ENCODE results near the gene COX7A2.

The COX7A2 gene

GRCh38 chr6:75208298-75209183 is 35.1 kb downstream of the COX7A2 start:
- peaks cover 4 to 53% (median 46%) of the 10 kb centered on the region in 5 experiments for H3K27me3 ChIP-seq (replicated peaks in 2 of 5; ENCODE audit: control insufficient read depth in 4 of 5, insufficient read depth in 5 of 5, low read length in 4 of 5)

GRCh38 chr6:75206576-75207342 is 36.8 kb downstream of the COX7A2 start:
- H3K9me3 ChIP-seq (ENCODE audit: control extremely low read depth in 1 of 5, control insufficient read depth in 4 of 5, insufficient read depth in 2 of 5, low read depth in 1 of 5, low read length in 4 of 5): no peaks in the 10 kb centered on the region
- ChIA-PET POLR2A (no interaction called here), CTCF (interaction anchor here (0.9 to 5.8 kb wide), 4 partner anchors 8 to 1353 kb away, joined by 4 to 63 read pairs (median 5); no protein-coding TSS in a partner anchor)
- H3K4me1 ChIP-seq (ENCODE audit: control extremely low read depth in 1 of 4, control insufficient read depth in 4 of 4, insufficient read depth in 4 of 4, low read length in 3 of 4): peaks cover 6 to 57% (median 47%) of the 10 kb centered on the region in 4 experiments
- H3K36me3 ChIP-seq (ENCODE audit: control insufficient read depth in 4 of 4, insufficient read depth in 4 of 4, low read length in 3 of 4): no peaks in the 10 kb centered on the region
- WGBS (ENCODE audit: insufficient coverage): 3% methylated on average over 26 of the region's 35 CpGs
- peak in 2 of 3 donors; percentile 26 to 29 for DNase-seq
- peaks cover 17 to 71% (median 57%) of the 10 kb centered on the region in 5 experiments for H3K27me3 ChIP-seq (replicated peaks in 2 of 5; ENCODE audit: control insufficient read depth in 4 of 5, insufficient read depth in 5 of 5, low read length in 4 of 5)
- H3K4me3 ChIP-seq (ENCODE audit: control insufficient read depth in 1 of 7, extremely low read depth in 1 of 7, insufficient read depth in 4 of 7, low read depth in 2 of 7, low read length in 6 of 7): peak overlapping the region in 4 of 7 experiments; percentile 32 to 71 (median 54)
- no peak overlapping the region for H3K27ac ChIP-seq (ENCODE audit: insufficient read depth in 1 of 2, low read depth in 1 of 2, low read length in 2 of 2, poor library complexity in 1 of 2, severe bottlenecking in 2 of 2)

More at GRCh38 chr6:75208298-75209183, 35.1 kb downstream of the COX7A2 start:
- H3K27ac ChIP-seq (ENCODE audit: insufficient read depth in 1 of 2, low read depth in 1 of 2, low read length in 2 of 2, poor library complexity in 1 of 2, severe bottlenecking in 2 of 2): no peak overlapping the region
- DNase-seq: peak; percentile 79 to 88 (median 86)
- H3K9me3 ChIP-seq (ENCODE audit: control extremely low read depth in 1 of 5, control insufficient read depth in 4 of 5, insufficient read depth in 2 of 5, low read depth in 1 of 5, low read length in 4 of 5): no peaks in the 10 kb centered on the region
- peaks cover 3 to 60% (median 45%) of the 10 kb centered on the region in 4 experiments for H3K4me1 ChIP-seq (ENCODE audit: control extremely low read depth in 1 of 4, control insufficient read depth in 4 of 4, insufficient read depth in 4 of 4, low read length in 3 of 4)
- CTCF ChIA-PET: interaction anchor here (0.6 to 5.8 kb wide), 28 partner anchors 9 to 1536 kb away, joined by 3 to 63 read pairs (median 4); partner anchors contain the start of gene COX7A2
- no peaks in the 10 kb centered on the region for H3K36me3 ChIP-seq (ENCODE audit: control insufficient read depth in 4 of 4, insufficient read depth in 4 of 4, low read length in 3 of 4)
- peak overlapping the region in 6 of 7 experiments; percentile 24 to 60 (median 26) for H3K4me3 ChIP-seq (ENCODE audit: control insufficient read depth in 1 of 7, extremely low read depth in 1 of 7, insufficient read depth in 4 of 7, low read depth in 2 of 7, low read length in 6 of 7)
- WGBS (ENCODE audit: insufficient coverage): under 1% methylated on average over 21 of the region's 33 CpGs
- POLR2A ChIA-PET: no interaction called here

GRCh38 chr6:75205776-75206575 is 37.6 kb downstream of the COX7A2 start, which contains the start of gene COL12A1:
COL12A1 (minus strand) TSS chr6:75206053; CDS start chr6:75202792, 3,261 bp downstream.
- Histone ChIP-seq H3K4me3 (ENCODE audit: control insufficient read depth in 1 of 7, extremely low read depth in 1 of 7, insufficient read depth in 4 of 7, low read depth in 2 of 7, low read length in 6 of 7) (peak within 1 kb of the TSS in 5 of 7 experiments; percentile 23 to 71 (median 62)), H3K9me3 (ENCODE audit: control extremely low read depth in 1 of 5, control insufficient read depth in 4 of 5, insufficient read depth in 2 of 5, low read depth in 1 of 5, low read length in 4 of 5) (no peaks in the 10 kb centered on the region), H3K4me1 (ENCODE audit: control extremely low read depth in 1 of 4, control insufficient read depth in 4 of 4, insufficient read depth in 4 of 4, low read length in 3 of 4) (peaks cover 6 to 58% (median 47%) of the 10 kb centered on the region in 4 experiments), H3K36me3 (ENCODE audit: control insufficient read depth in 4 of 4, insufficient read depth in 4 of 4, low read length in 3 of 4) (no peaks in the 10 kb centered on the region), H3K27me3 (replicated peaks in 2 of 5; ENCODE audit: control insufficient read depth in 4 of 5, insufficient read depth in 5 of 5, low read length in 4 of 5) (peaks cover 17 to 79% (median 60%) of the 10 kb centered on the region in 5 experiments), H3K27ac (ENCODE audit: insufficient read depth in 1 of 2, low read depth in 1 of 2, low read length in 2 of 2, poor library complexity in 1 of 2, severe bottlenecking in 2 of 2) (no peak within 1 kb of the TSS)
- DNase-seq: peak in 2 of 3 donors; percentile 34 to 57
- 0% methylated on average over 54 of the region's 64 CpGs for WGBS (ENCODE audit: insufficient coverage)
- CTCF ChIA-PET: interaction anchor here (0.8 to 1.1 kb wide), 2 partner anchors 9 to 1115 kb away, joined by 4 read pairs; no protein-coding TSS in a partner anchor
- POLR2A ChIA-PET: no interaction called here

GRCh38 chr6:75204959-75205775 is 38.4 kb downstream of the COX7A2 start:
- Histone ChIP-seq H3K9me3 (ENCODE audit: control extremely low read depth in 1 of 5, control insufficient read depth in 4 of 5, insufficient read depth in 2 of 5, low read depth in 1 of 5, low read length in 4 of 5) (no peaks in the 10 kb centered on the region), H3K4me3 (ENCODE audit: control insufficient read depth in 1 of 7, extremely low read depth in 1 of 7, insufficient read depth in 4 of 7, low read depth in 2 of 7, low read length in 6 of 7) (peak overlapping the region in 5 of 7 experiments; percentile 23 to 71 (median 62)), H3K36me3 (ENCODE audit: control insufficient read depth in 4 of 4, insufficient read depth in 4 of 4, low read length in 3 of 4) (no peaks in the 10 kb centered on the region), H3K27ac (ENCODE audit: insufficient read depth in 1 of 2, low read depth in 1 of 2, low read length in 2 of 2, poor library complexity in 1 of 2, severe bottlenecking in 2 of 2) (no peak overlapping the region), H3K27me3 (replicated peaks in 2 of 5; ENCODE audit: control insufficient read depth in 4 of 5, insufficient read depth in 5 of 5, low read length in 4 of 5) (peaks cover 17 to 85% (median 61%) of the 10 kb centered on the region in 5 experiments), H3K4me1 (ENCODE audit: control extremely low read depth in 1 of 4, control insufficient read depth in 4 of 4, insufficient read depth in 4 of 4, low read length in 3 of 4) (peaks cover 6 to 58% (median 47%) of the 10 kb centered on the region in 4 experiments)
- peak in 2 of 3 donors; percentile 46 to 47 for DNase-seq
- 3% methylated on average over 39 of the region's 47 CpGs for WGBS (ENCODE audit: insufficient coverage)
- CTCF ChIA-PET: interaction anchor here (0.8 to 1.6 kb wide), 4 partner anchors 10 to 1466 kb away, joined by 3 to 4 read pairs (median 4); no protein-coding TSS in a partner anchor
- POLR2A ChIA-PET: no interaction called here

- POLR2A ChIA-PET: no interaction called here
- H3K36me3 ChIP-seq (ENCODE audit: control insufficient read depth in 4 of 4, insufficient read depth in 4 of 4, low read length in 3 of 4): no peaks in the 10 kb centered on the region
- no peak overlapping the region for H3K27ac ChIP-seq (ENCODE audit: insufficient read depth in 1 of 2, low read depth in 1 of 2, low read length in 2 of 2, poor library complexity in 1 of 2, severe bottlenecking in 2 of 2)
- peaks cover 6 to 58% (median 47%) of the 10 kb centered on the region in 4 experiments for H3K4me1 ChIP-seq (ENCODE audit: control extremely low read depth in 1 of 4, control insufficient read depth in 4 of 4, insufficient read depth in 4 of 4, low read length in 3 of 4)
- H3K27me3 ChIP-seq (replicated peaks in 2 of 5; ENCODE audit: control insufficient read depth in 4 of 5, insufficient read depth in 5 of 5, low read length in 4 of 5): peaks cover 17 to 89% (median 59%) of the 10 kb centered on the region in 5 experiments
- WGBS (ENCODE audit: insufficient coverage): 2% methylated on average over 26 of the region's 35 CpGs
- peak; percentile 65 to 74 (median 69) for DNase-seq
- CTCF ChIA-PET: interaction anchor here (0.7 to 2.5 kb wide), 10 partner anchors 10 to 1466 kb away, joined by 3 to 8 read pairs (median 4); no protein-coding TSS in a partner anchor
- H3K4me3 ChIP-seq (ENCODE audit: control insufficient read depth in 1 of 7, extremely low read depth in 1 of 7, insufficient read depth in 4 of 7, low read depth in 2 of 7, low read length in 6 of 7): peak overlapping the region in 5 of 7 experiments; percentile 1 to 56 (median 37)
- no peaks in the 10 kb centered on the region for H3K9me3 ChIP-seq (ENCODE audit: control extremely low read depth in 1 of 5, control insufficient read depth in 4 of 5, insufficient read depth in 2 of 5, low read depth in 1 of 5, low read length in 4 of 5)
Measured at GRCh38 chr6:75204217-75204958, 39.2 kb downstream of the COX7A2 start.

Data from common myeloid progenitor, CD34-positive (primary cell).